GM21717 (cell line): ENCODE measurements around the gene PI4K2B.
"Not testable (repeated sequence)": the region's sequence is repeated elsewhere in the genome, so short reads cannot be mapped to it uniquely, and the experiment has no call there.

Experiments
- ATAC-seq: cut with Tn5 transposase; IDR thresholded peaks from one replicate; pipeline ENCODE4 v1.9.1; 2021; ENCODE audit warnings: mild to moderate bottlenecking, moderate library complexity; ENCODE audit not compliant: unreplicated experiment

Gene PI4K2B

GRCh38 chr4:25302626-25303025 is 68.8 kb downstream of the PI4K2B start:
- ATAC-seq: no peak

GRCh38 chr4:25303578-25303977 is 69.7 kb downstream of the PI4K2B start:
- ATAC-seq: no peak

GRCh38 chr4:25306518-25307057 is 72.8 kb downstream of the PI4K2B start:
- ATAC-seq: no peak

GRCh38 chr4:25307596-25307995 is 73.8 kb downstream of the PI4K2B start:
- no peak for ATAC-seq

GRCh38 chr4:25308306-25308705 is 74.5 kb downstream of the PI4K2B start:
- no peak for ATAC-seq

GRCh38 chr4:25308761-25309160 is 74.9 kb downstream of the PI4K2B start:
- ATAC-seq: no peak

- ATAC-seq: peak; percentile 67
Measured at GRCh38 chr4:25310066-25310802, 76.4 kb downstream of the PI4K2B start.

GRCh38 chr4:25310803-25311166 is 77.0 kb downstream of the PI4K2B start:
- no peak for ATAC-seq

GRCh38 chr4:25312496-25313200 is 78.8 kb downstream of the PI4K2B start, which contains the start of gene ZCCHC4:
TSS of gene ZCCHC4 (plus strand) at chr4:25312774. CDS start at chr4:25312810, 36 bp downstream.
- ATAC-seq: peak; percentile 80

- no peak for ATAC-seq
Measured at GRCh38 chr4:25313201-25313895, 79.5 kb downstream of the PI4K2B start.

GRCh38 chr4:25320336-25320735 is 86.5 kb downstream of the PI4K2B start:
- no peak for ATAC-seq

GRCh38 chr4:25320773-25321172 is 86.9 kb downstream of the PI4K2B start:
- no peak for ATAC-seq

- ATAC-seq: no peak
Measured at GRCh38 chr4:25321703-25322102, 87.9 kb downstream of the PI4K2B start.

- not testable (repeated sequence) for ATAC-seq
Measured at GRCh38 chr4:25328463-25328862, 94.6 kb downstream of the PI4K2B start.
